Embryonic facial prominence (tissue), 1 donor: Measurements from ENCODE around the gene LUC7L3.
"Not testable (repeated sequence)": the region's sequence is repeated elsewhere in the genome, so short reads cannot be mapped to it uniquely, and the experiment has no call there.

Experiments used
- DNase-seq: peaks from one replicate; pipeline ENCODE4 v3.0.0-alpha.2; 2016; ENCODE audit errors: extremely low spot score

LUC7L3 gene, protein sequence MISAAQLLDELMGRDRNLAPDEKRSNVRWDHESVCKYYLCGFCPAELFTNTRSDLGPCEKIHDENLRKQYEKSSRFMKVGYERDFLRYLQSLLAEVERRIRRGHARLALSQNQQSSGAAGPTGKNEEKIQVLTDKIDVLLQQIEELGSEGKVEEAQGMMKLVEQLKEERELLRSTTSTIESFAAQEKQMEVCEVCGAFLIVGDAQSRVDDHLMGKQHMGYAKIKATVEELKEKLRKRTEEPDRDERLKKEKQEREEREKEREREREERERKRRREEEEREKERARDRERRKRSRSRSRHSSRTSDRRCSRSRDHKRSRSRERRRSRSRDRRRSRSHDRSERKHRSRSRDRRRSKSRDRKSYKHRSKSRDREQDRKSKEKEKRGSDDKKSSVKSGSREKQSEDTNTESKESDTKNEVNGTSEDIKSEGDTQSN

GRCh38 chr17:50719144-50719923 is at the start of gene LUC7L3:
TSS of gene LUC7L3 (plus strand) at chr17:50719603. CDS start at chr17:50719733, 130 bp downstream.
- DNase-seq: peak; percentile 84

DNA sequence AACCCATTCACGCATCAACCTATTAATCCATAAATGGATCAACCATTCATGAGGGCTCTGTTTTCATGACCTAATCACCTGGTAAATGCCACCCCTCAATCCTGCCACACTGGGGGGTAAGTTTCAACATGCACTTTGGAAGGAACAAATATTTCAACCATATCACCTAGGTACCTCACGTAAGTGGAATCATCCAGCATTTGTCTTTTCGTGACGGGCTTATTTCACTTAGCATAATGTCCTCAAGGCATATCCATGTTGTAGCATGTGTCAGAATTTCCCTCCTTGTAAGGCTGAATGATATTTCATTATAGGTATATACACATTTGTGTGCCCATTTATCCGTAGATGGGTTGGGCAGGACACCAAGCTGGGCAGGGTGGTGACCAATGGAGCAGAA is 47.3 kb upstream of the LUC7L3 start:
- DNase-seq: no peak

- no peak for DNase-seq
Observed at GRCh38 chr17:50672831-50673551, 46.4 kb upstream of the LUC7L3 start.

GRCh38 chr17:50675190-50675589 is 44.2 kb upstream of the LUC7L3 start:
- no peak for DNase-seq

DNA sequence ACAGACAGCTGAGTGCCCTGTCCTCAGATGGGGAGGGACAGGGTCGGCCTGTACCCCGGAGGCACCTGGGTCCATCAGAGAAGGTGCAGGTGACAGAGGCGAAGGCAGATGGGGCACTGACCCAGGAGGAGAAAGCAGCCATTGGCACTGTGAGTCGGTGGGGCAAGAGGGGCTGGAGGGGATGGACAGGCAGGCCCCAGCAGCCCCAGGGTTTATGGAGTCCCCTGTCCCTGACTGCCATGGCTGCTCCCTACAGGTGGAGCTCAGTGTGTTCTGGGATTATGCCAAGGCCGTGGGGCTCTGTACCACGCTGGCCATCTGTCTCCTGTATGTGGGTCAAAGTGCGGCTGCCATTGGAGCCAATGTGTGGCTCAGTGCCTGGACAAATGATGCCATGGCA is 43.8 kb upstream of the LUC7L3 start:
- DNase-seq: no peak

DNA sequence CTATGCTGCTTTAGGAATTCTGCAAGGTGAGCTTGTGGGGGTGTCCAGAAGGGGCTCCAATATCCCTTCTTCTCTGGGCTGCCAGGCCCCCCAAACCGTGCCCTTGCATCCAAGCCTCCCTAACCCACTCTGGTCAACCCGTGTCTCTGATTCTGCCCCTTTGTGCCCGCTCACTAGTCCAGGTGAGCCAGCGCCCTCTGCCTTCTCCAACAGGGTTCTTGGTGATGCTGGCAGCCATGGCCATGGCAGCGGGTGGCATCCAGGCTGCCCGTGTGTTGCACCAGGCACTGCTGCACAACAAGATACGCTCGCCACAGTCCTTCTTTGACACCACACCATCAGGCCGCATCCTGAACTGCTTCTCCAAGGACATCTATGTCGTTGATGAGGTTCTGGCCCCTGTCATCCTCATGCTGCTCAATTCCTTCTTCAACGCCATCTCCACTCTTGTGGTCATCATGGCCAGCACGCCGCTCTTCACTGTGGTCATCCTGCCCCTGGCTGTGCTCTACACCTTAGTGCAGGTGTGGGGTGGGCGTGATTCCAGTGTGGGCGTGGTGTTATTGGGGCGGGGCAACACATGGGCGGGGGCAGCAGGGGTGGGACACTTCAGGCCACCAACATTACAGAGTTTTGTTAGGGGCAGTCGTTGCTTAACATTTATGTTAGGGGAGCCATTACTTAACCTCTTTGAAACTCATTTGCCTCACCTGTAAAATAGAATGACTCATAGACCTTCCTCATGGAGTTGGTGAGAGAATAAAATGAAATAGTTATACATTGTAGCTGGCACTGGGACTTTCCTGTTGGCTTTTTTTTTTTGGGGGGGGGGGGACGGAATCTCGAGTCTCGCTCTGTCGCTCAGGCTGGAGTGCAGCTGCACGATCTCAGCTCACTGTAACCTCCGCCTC is 43.1 kb upstream of the LUC7L3 start:
- DNase-seq: no peak

GRCh38 chr17:50677851-50678375 is 41.5 kb upstream of the LUC7L3 start:
- no peak for DNase-seq

- DNase-seq: no peak
Observed at GRCh38 chr17:50679008-50679544, 40.3 kb upstream of the LUC7L3 start.

DNA sequence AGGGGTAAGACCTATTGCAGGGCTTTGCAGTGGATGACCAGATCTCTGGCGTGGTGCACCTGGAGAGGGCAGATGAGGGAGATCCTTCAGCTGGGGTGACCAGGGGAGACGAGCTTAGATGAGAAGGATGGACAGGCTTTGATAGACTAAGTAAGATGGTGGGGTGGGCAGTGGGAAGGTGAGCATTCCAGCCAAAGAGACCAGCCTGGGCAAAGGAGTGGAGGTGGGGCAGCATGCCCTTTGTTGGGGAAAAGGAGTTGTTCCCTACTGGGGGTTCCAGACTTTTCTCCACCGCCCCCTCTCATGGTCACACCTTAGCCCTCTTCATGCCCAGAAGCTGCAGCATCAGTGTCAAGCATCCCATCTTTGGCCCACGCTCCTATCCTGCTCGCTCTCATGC is 39.3 kb upstream of the LUC7L3 start:
- DNase-seq: no peak

- DNase-seq: not testable (repeated sequence)
Observed at GRCh38 chr17:50680543-50681262, 38.7 kb upstream of the LUC7L3 start.

DNA sequence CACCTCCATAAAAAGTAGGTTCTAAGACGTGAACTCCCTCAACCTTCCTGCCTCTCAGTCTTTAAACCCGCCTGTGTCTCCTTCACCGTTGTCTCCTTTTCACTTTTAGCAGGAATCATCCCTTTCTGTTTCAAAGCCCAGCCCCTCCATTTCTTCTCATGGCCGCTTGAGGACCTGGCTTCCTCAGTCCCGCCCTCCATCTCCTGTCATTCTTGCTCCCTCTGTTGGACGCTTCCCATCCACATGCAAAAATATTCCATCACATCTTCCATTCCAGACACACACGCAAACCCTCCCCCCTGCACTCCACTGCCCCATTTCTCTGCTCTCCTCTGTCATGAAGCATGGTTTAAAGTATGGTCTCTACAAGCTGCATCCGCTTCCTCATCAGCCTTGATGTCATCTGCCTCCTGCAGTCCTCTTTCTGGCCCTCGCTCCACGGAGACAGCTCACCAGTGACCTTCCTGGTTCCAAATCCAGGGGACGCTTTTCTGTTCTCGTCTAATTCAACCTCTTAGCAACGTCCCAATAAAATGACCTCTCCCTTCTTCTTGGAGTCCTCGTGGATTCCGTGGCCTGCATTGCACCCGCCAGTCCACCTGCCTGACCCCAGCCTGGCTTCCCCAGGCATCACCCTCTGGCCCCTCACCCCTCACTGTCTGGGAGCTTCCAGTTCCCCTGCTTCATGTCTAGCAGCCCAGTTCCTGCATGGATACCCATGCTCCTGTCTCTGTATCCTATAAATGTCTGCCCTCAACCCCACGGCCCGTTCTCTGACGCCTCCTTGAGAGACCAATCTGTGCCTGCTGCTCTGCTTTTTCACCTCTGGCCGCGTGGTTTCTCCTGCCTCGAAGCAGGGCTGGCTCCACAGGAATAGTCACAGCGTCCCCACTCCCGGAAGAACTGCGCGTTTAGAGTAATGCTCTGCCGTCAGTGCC is 37.9 kb upstream of the LUC7L3 start:
- DNase-seq: peak; percentile 60

DNA sequence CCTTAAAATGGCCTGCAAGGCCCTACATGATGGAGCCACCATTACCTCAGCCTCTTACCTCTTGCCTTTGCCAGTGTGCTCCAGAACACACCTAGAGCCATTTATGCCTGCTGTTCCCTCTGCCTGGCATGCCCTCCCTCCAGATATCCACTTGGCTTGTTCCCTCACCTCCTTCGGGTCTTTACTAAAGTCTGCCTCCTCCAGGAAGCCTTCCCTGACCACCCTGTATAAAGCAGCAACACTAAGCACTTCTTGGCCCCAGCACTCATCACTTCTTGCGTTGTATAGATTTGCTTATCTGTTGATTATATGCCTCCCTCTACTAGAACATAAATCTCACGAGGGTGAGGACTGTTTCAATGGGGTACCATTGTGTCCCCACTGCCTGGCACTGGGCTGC is 37.0 kb upstream of the LUC7L3 start:
- no peak for DNase-seq

- DNase-seq: no peak
Observed at GRCh38 chr17:50682938-50683337, 36.5 kb upstream of the LUC7L3 start.

GRCh38 chr17:50683434-50684287 is 35.7 kb upstream of the LUC7L3 start:
- DNase-seq: no peak

DNA sequence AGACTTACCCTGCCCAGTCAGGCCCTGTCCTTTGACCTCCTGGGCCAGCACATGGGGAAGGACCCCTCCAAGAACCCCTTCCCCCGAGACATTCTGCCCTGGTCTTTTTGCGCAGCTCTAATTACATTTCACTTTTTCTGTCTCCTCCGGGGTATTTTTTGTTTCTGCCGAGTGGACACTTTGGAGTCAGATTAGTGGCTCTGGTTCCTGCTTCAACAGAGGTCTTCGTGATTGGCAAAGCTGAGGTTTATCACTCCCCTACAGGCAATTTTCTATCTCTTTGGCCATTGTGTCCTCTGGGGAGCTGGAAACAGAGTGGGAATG is 35.2 kb upstream of the LUC7L3 start:
- DNase-seq: no peak

DNA sequence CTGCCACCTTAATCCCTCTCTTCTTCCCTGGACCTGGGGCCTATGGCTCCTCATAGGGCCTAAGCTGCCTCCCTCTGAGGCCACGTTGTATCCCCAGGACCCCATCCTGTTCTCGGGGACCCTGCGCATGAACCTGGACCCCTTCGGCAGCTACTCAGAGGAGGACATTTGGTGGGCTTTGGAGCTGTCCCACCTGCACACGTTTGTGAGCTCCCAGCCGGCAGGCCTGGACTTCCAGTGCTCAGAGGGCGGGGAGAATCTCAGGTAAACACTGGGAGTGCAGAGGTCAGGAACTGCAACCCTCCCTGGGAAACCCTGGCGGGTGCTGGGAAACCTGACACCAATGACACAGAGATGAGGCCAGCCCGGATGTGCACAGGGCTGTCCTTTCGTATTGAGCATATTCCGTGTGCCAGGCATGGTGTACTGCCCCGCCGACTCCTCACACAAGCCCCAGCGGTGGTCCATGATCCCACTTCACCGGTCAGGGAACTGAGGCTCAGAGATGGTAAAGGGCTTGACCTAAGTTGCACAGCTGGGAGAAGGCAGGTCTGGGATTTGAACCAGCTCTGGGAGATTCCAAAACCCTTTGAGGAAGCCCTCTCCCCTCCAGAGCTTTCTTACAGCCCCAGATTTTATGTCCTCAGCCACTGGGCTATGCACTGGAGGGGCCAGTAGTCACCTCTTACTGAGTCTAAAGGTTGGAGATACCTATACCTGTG is 34.6 kb upstream of the LUC7L3 start:
- DNase-seq: no peak

DNA sequence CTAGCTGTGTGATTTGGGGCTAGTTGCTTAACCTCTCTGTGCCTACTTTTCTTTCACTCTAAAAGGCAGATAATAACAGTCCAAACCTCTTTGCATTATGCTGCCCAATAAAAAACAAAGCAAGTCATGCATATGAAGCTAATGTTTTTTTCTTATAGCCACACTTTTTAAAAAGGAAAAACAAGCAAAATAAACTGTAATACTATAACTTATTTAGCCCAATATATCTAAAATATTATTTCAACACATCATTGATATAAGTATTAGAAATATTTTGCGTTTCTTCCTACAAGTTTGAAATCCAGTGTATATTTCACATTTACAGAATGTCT is 34.1 kb upstream of the LUC7L3 start:
- DNase-seq: no peak
